ENCODE data around the gene CDPF1. TPM values are rescaled to one million over a fixed set of nuclear protein-coding genes. Genes with fewer than 3 reads are reported as not detected.

CDPF1 gene
- total RNA-seq, 1 donor from 2014 or later = 11.1 TPM

DNA sequence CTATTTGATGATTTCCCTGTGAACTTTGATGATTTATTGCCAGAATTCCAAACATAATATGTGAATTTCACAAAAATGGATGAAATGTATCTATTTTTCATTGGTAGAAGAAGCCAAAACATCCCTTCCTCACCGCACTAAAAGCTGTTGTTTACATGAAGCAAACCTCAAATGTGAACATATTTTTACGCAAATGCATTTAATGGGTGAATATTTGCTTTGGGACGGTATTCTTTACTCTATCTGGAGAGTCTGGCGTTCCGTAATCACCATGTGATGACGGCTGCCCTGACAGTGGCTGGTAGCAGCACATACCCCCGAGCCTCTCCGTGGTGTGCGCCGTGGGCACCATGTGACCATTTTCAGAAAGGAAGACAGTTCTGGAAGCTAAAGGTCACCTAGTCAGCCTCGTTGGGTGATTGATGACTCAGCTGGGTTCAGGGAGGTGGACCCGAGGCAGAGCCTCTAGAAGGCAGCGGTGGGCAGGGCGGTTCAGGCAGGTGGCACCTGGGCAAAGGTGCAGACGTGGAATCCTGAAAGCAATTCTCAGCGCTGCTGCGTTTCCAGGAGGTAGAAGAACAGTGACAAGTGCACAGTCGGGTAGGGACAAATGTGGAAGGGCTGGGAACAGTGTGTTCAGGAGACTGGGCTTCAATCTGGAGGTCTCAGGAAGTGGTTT lies 54.5 kb downstream of the CDPF1 start:
- Mint-ChIP-seq H3K27ac (ENCODE audit: unreplicated experiment) (no peak overlapping the region), H3K27me3 (ENCODE audit: unreplicated experiment) (no peaks in the 10 kb centered on the region), H3K4me1 (ENCODE audit: unreplicated experiment) (no peaks in the 10 kb centered on the region), H3K36me3 (ENCODE audit: unreplicated experiment) (peaks cover 20% of the 10 kb centered on the region), H3K4me3 (ENCODE audit: unreplicated experiment) (no peak overlapping the region), H3K9me3 (ENCODE audit: unreplicated experiment) (peaks cover 5% of the 10 kb centered on the region)
- no peak for DNase-seq (ENCODE audit: extremely low spot score, unreplicated experiment)
- TF ChIP-seq, protein P1, sequence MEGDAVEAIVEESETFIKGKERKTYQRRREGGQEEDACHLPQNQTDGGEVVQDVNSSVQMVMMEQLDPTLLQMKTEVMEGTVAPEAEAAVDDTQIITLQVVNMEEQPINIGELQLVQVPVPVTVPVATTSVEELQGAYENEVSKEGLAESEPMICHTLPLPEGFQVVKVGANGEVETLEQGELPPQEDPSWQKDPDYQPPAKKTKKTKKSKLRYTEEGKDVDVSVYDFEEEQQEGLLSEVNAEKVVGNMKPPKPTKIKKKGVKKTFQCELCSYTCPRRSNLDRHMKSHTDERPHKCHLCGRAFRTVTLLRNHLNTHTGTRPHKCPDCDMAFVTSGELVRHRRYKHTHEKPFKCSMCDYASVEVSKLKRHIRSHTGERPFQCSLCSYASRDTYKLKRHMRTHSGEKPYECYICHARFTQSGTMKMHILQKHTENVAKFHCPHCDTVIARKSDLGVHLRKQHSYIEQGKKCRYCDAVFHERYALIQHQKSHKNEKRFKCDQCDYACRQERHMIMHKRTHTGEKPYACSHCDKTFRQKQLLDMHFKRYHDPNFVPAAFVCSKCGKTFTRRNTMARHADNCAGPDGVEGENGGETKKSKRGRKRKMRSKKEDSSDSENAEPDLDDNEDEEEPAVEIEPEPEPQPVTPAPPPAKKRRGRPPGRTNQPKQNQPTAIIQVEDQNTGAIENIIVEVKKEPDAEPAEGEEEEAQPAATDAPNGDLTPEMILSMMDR (IDR thresholded peaks at IDR 0.05) = no peak

Other genes starting within 250 kb of the CDPF1 start
- gene PPARA, start 99.8 kb downstream of the CDPF1 start, total RNA-seq = 21.8 and 21.9 TPM in 2 replicates
- 0.05 TPM in 1 of 2 replicates, not detected in the other for gene PKDREJ, start 13.1 kb upstream of the CDPF1 start, total RNA-seq
- gene TTC38, start 17.7 kb upstream of the CDPF1 start, total RNA-seq = 26.2 and 28.1 TPM in 2 replicates
- 9.4 and 10.0 TPM in 2 replicates for gene GTSE1, start 46.6 kb upstream of the CDPF1 start, total RNA-seq
- 36.7 and 38.2 TPM in 2 replicates for gene TRMU, start 85.4 kb upstream of the CDPF1 start, total RNA-seq